ENCODE data around the gene TFCP2L1.

The TFCP2L1 gene

GRCh38 chr2:121238828-121239227 lies 46.2 kb downstream of the TFCP2L1 start:
- H3K4me2 ChIP-seq (ENCODE audit: low read length), result no peak overlapping the region
- no peaks in the 10 kb centered on the region for H3K36me3 ChIP-seq (ENCODE audit: insufficient read depth, low read length)
- no peaks in the 10 kb centered on the region for H3F3A ChIP-seq (ENCODE audit: insufficient read depth, low read length)
- no peaks in the 10 kb centered on the region for H4K20me1 ChIP-seq (ENCODE audit: insufficient read depth, low read length)
- no peak overlapping the region for H3K27ac ChIP-seq (ENCODE audit: low read depth, low read length, poor library complexity, severe bottlenecking)
- no peaks in the 10 kb centered on the region; the same call in 1 of the 2 replicates for H3K27me3 ChIP-seq (ENCODE audit: insufficient read depth, low read length)
- no peak overlapping the region for H3K9ac ChIP-seq (ENCODE audit: low read length)
- no peaks in the 10 kb centered on the region for H3K9me2 ChIP-seq (ENCODE audit: low read depth, low read length)
- H3K79me2 ChIP-seq (ENCODE audit: insufficient read depth, low read length), result no peaks in the 10 kb centered on the region
- H3K4me1 ChIP-seq (ENCODE audit: insufficient read depth, low read length, severe bottlenecking), result no peaks in the 10 kb centered on the region
- H3K9me3 ChIP-seq (ENCODE audit: low read length), result no peaks in the 10 kb centered on the region
- no peak overlapping the region for H3K4me3 ChIP-seq (ENCODE audit: low read depth, low read length, poor library complexity, severe bottlenecking)
- no peak for TF ChIP-seq EZH2 (IDR thresholded peaks at IDR 0.05; ENCODE audit: borderline replicate concordance, low read length)
- TF ChIP-seq, protein P1, sequence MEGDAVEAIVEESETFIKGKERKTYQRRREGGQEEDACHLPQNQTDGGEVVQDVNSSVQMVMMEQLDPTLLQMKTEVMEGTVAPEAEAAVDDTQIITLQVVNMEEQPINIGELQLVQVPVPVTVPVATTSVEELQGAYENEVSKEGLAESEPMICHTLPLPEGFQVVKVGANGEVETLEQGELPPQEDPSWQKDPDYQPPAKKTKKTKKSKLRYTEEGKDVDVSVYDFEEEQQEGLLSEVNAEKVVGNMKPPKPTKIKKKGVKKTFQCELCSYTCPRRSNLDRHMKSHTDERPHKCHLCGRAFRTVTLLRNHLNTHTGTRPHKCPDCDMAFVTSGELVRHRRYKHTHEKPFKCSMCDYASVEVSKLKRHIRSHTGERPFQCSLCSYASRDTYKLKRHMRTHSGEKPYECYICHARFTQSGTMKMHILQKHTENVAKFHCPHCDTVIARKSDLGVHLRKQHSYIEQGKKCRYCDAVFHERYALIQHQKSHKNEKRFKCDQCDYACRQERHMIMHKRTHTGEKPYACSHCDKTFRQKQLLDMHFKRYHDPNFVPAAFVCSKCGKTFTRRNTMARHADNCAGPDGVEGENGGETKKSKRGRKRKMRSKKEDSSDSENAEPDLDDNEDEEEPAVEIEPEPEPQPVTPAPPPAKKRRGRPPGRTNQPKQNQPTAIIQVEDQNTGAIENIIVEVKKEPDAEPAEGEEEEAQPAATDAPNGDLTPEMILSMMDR (IDR thresholded peaks at IDR 0.05; ENCODE audit: low read length), result no peak
- no peak overlapping the region for H2AFZ ChIP-seq (ENCODE audit: low read length)

GRCh38 chr2:121237980-121238665 lies 46.9 kb downstream of the TFCP2L1 start:
- no peaks in the 10 kb centered on the region for H3K9me2 ChIP-seq (ENCODE audit: low read depth, low read length)
- H3K4me2 ChIP-seq (ENCODE audit: low read length), result no peak overlapping the region
- no peaks in the 10 kb centered on the region for H4K20me1 ChIP-seq (ENCODE audit: insufficient read depth, low read length)
- no peaks in the 10 kb centered on the region for H3K9me3 ChIP-seq (ENCODE audit: low read length)
- H3K9ac ChIP-seq (ENCODE audit: low read length), result no peak overlapping the region
- no peak overlapping the region for H3K27ac ChIP-seq (ENCODE audit: low read depth, low read length, poor library complexity, severe bottlenecking)
- no peaks in the 10 kb centered on the region for H3K4me1 ChIP-seq (ENCODE audit: insufficient read depth, low read length, severe bottlenecking)
- TF ChIP-seq EZH2 (IDR thresholded peaks at IDR 0.05; ENCODE audit: borderline replicate concordance, low read length), result no peak
- TF ChIP-seq, protein P1 (IDR thresholded peaks at IDR 0.05; ENCODE audit: low read length), result no peak
- H3K79me2 ChIP-seq (ENCODE audit: insufficient read depth, low read length), result no peaks in the 10 kb centered on the region
- H3K4me3 ChIP-seq (ENCODE audit: low read depth, low read length, poor library complexity, severe bottlenecking), result no peak overlapping the region
- H3F3A ChIP-seq (ENCODE audit: insufficient read depth, low read length), result no peaks in the 10 kb centered on the region
- no peaks in the 10 kb centered on the region for H3K27me3 ChIP-seq (ENCODE audit: insufficient read depth, low read length)
- no peak overlapping the region for H2AFZ ChIP-seq (ENCODE audit: low read length)
- H3K36me3 ChIP-seq (ENCODE audit: insufficient read depth, low read length), result no peaks in the 10 kb centered on the region

- TF ChIP-seq, protein P1 (IDR thresholded peaks at IDR 0.05; ENCODE audit: low read length), result no peak
- TF ChIP-seq EZH2 (IDR thresholded peaks at IDR 0.05; ENCODE audit: borderline replicate concordance, low read length), result no peak
- no peaks in the 10 kb centered on the region for H4K20me1 ChIP-seq (ENCODE audit: insufficient read depth, low read length)
- H3K27me3 ChIP-seq (ENCODE audit: insufficient read depth, low read length), result no peaks in the 10 kb centered on the region
- no peak overlapping the region for H2AFZ ChIP-seq (ENCODE audit: low read length)
- no peaks in the 10 kb centered on the region for H3K9me3 ChIP-seq (ENCODE audit: low read length)
- H3K4me1 ChIP-seq (ENCODE audit: insufficient read depth, low read length, severe bottlenecking), result no peaks in the 10 kb centered on the region
- H3K9ac ChIP-seq (ENCODE audit: low read length), result no peak overlapping the region
- no peaks in the 10 kb centered on the region for H3K9me2 ChIP-seq (ENCODE audit: low read depth, low read length)
- H3K4me2 ChIP-seq (ENCODE audit: low read length), result no peak overlapping the region
- no peak overlapping the region for H3K27ac ChIP-seq (ENCODE audit: low read depth, low read length, poor library complexity, severe bottlenecking)
- no peaks in the 10 kb centered on the region for H3K36me3 ChIP-seq (ENCODE audit: insufficient read depth, low read length)
- H3K4me3 ChIP-seq (ENCODE audit: low read depth, low read length, poor library complexity, severe bottlenecking), result no peak overlapping the region
- H3K79me2 ChIP-seq (ENCODE audit: insufficient read depth, low read length), result no peaks in the 10 kb centered on the region
- H3F3A ChIP-seq (ENCODE audit: insufficient read depth, low read length), result no peaks in the 10 kb centered on the region
Observed at GRCh38 chr2:121237336-121237979, 47.5 kb downstream of the TFCP2L1 start.

All from OCI-LY1 (cell line).